Karpas-422 (cell line): ENCODE results near the gene LILRA5. TPM values are rescaled to one million over a fixed set of nuclear protein-coding genes. Genes with fewer than 3 reads are reported as not detected.

Experiments
- DNase-seq: peaks from one replicate; pipeline ENCODE4 v3.0.0-alpha.2; 2015
- H2AFZ ChIP-seq: fragments of 200-600 bp; sonication (generic); 2 replicates; pipeline ENCODE4 v1.6.1; 2014; ENCODE audit warnings: antibody characterized with exemption, low read length, mixed read lengths
- H3K27ac ChIP-seq: fragments of 200-600 bp; sonication (generic); 2 replicates; pipeline ENCODE4 v1.5.1; 2014; ENCODE audit warnings: mild to moderate bottlenecking, low read length, moderate library complexity
- H3K27me3 ChIP-seq: fragments of 200-600 bp; sonication (generic); 2 replicates; pipeline ENCODE4 v1.6.1; 2014; ENCODE audit warnings: low read length, mixed read lengths
- H3K36me3 ChIP-seq: fragments of 200-600 bp; sonication (generic); 2 replicates; pipeline ENCODE4 v1.6.1; 2014; ENCODE audit warnings: low read length, mixed read lengths; ENCODE audit not compliant: insufficient read depth
- H3K4me1 ChIP-seq: fragments of 200-600 bp; sonication (generic); 2 replicates; pipeline ENCODE4 v1.6.1; 2014; ENCODE audit warnings: mild to moderate bottlenecking, low read length, mixed read lengths
- H3K4me2 ChIP-seq: fragments of 200-600 bp; sonication (generic); 2 replicates; pipeline ENCODE4 v1.6.1; 2014; ENCODE audit warnings: low read length, low read depth, mild to moderate bottlenecking; ENCODE audit not compliant: poor library complexity, severe bottlenecking
- H3K4me3 ChIP-seq: fragments of 200-600 bp; sonication (generic); 2 replicates; pipeline ENCODE4 v1.5.1; 2014; ENCODE audit warnings: mild to moderate bottlenecking, antibody characterized with exemption, low read length, mixed read lengths
- H3K79me2 ChIP-seq: fragments of 200-600 bp; sonication (generic); 2 replicates; pipeline ENCODE4 v1.6.1; 2014; ENCODE audit warnings: mild to moderate bottlenecking, low read length, mixed read lengths
- H3K9ac ChIP-seq: fragments of 200-600 bp; sonication (generic); 2 replicates; pipeline ENCODE4 v1.6.0; 2014; ENCODE audit warnings: low read length
- H3K9me2 ChIP-seq: fragments of 200-600 bp; sonication (generic), shearing (Covaris generic); replicated peaks from 2 replicates; pipeline ENCODE4 v1.6.0; 2014; ENCODE audit warnings: mild to moderate bottlenecking, low read length, moderate library complexity; ENCODE audit not compliant: insufficient read depth
- H3K9me3 ChIP-seq: fragments of 300-700, 200-600 bp; sonication (generic); 2 replicates; pipeline ENCODE4 v1.6.1; 2014; ENCODE audit warnings: low read length, mixed read lengths
- H4K20me1 ChIP-seq: fragments of 200-600 bp; sonication (generic); 2 replicates; pipeline ENCODE4 v1.6.1; 2014; ENCODE audit warnings: mild to moderate bottlenecking, antibody characterized with exemption, low read length, low read depth; ENCODE audit not compliant: insufficient read depth
- total RNA-seq: library from RNA; depleted of rRNA; stranded (reverse); fragments of >200 nt; shearing (Covaris generic); gene quantifications from 2 replicates; pipeline ENCODE4 v1.2.3, GENCODE V29; 2014; ENCODE audit warnings: low replicate concordance

The LILRA5 gene
- total RNA-seq, 1 experiment from 2014 or later = not detected

- H3K9ac ChIP-seq = no peak overlapping the region
- peak; percentile 39 for DNase-seq
- H3K36me3 ChIP-seq = no peaks in the 10 kb centered on the region
- no peak overlapping the region for H2AFZ ChIP-seq
- no peaks in the 10 kb centered on the region for H3K9me3 ChIP-seq
- no peaks in the 10 kb centered on the region for H3K79me2 ChIP-seq
- no peak overlapping the region for H3K4me2 ChIP-seq
- peaks cover 21% of the 10 kb centered on the region for H3K4me1 ChIP-seq
- no peak overlapping the region for H3K4me3 ChIP-seq
- no peaks in the 10 kb centered on the region for H3K9me2 ChIP-seq
- no peak overlapping the region for H3K27ac ChIP-seq
- no peaks in the 10 kb centered on the region for H4K20me1 ChIP-seq
- 0 out of 2 replicates have a peak, but pooled peaks cover 2% of the 10 kb centered on the region for H3K27me3 ChIP-seq
These were observed 24.9 kb upstream of the LILRA5 start for GRCh38 chr19:54337858-54338230.

- H3K4me1 ChIP-seq = peaks cover 21% of the 10 kb centered on the region
- no peak overlapping the region for H3K4me2 ChIP-seq
- H3K27ac ChIP-seq = no peak overlapping the region
- 0 out of 2 replicates have a peak, but pooled peaks cover 2% of the 10 kb centered on the region for H3K27me3 ChIP-seq
- no peaks in the 10 kb centered on the region for H3K79me2 ChIP-seq
- H3K9me3 ChIP-seq = no peaks in the 10 kb centered on the region
- H3K9me2 ChIP-seq = no peaks in the 10 kb centered on the region
- no peak for DNase-seq
- H3K4me3 ChIP-seq = no peak overlapping the region
- H4K20me1 ChIP-seq = no peaks in the 10 kb centered on the region
- no peaks in the 10 kb centered on the region for H3K36me3 ChIP-seq
- H3K9ac ChIP-seq = no peak overlapping the region
- H2AFZ ChIP-seq = no peak overlapping the region
These were observed 24.2 kb upstream of the LILRA5 start for GRCh38 chr19:54336893-54337857.

GRCh38 chr19:54335979-54336892 is 23.3 kb upstream of the LILRA5 start:
- Histone ChIP-seq H3K4me2 (no peak overlapping the region), H3K79me2 (no peaks in the 10 kb centered on the region), H3K27me3 (0 out of 2 replicates have a peak, but pooled peaks cover 2% of the 10 kb centered on the region), H3K27ac (no peak overlapping the region), H3K4me1 (peaks cover 21% of the 10 kb centered on the region), H3K4me3 (no peak overlapping the region), H3K9me2 (no peaks in the 10 kb centered on the region), H3K9ac (no peak overlapping the region), H3K9me3 (no peaks in the 10 kb centered on the region), H4K20me1 (no peaks in the 10 kb centered on the region), H3K36me3 (no peaks in the 10 kb centered on the region), H2AFZ (no peak overlapping the region)
- DNase-seq = peak; percentile 40

- no peak overlapping the region for H2AFZ ChIP-seq
- H4K20me1 ChIP-seq = no peaks in the 10 kb centered on the region
- H3K4me2 ChIP-seq = no peak overlapping the region
- H3K27me3 ChIP-seq = 0 out of 2 replicates have a peak, but pooled peaks cover 2% of the 10 kb centered on the region
- H3K79me2 ChIP-seq = no peaks in the 10 kb centered on the region
- no peak overlapping the region for H3K27ac ChIP-seq
- H3K36me3 ChIP-seq = no peaks in the 10 kb centered on the region
- H3K4me3 ChIP-seq = no peak overlapping the region
- no peaks in the 10 kb centered on the region for H3K9me3 ChIP-seq
- no peaks in the 10 kb centered on the region for H3K9me2 ChIP-seq
- H3K4me1 ChIP-seq = peaks cover 14% of the 10 kb centered on the region
- peak; percentile 42 for DNase-seq
- no peak overlapping the region for H3K9ac ChIP-seq
These were observed 22.2 kb upstream of the LILRA5 start for GRCh38 chr19:54335164-54335563.

GRCh38 chr19:54333586-54334298 is 20.8 kb upstream of the LILRA5 start:
- H3K79me2 ChIP-seq = no peaks in the 10 kb centered on the region
- no peaks in the 10 kb centered on the region for H3K36me3 ChIP-seq
- H2AFZ ChIP-seq = no peak overlapping the region
- peak; percentile 41 for DNase-seq
- H3K4me3 ChIP-seq = no peak overlapping the region
- H3K9me3 ChIP-seq = no peaks in the 10 kb centered on the region
- peaks cover under 1% of the 10 kb centered on the region for H3K4me1 ChIP-seq
- H3K27ac ChIP-seq = no peak overlapping the region
- H3K4me2 ChIP-seq = no peak overlapping the region
- H3K27me3 ChIP-seq = 0 out of 2 replicates have a peak, but pooled peaks cover 2% of the 10 kb centered on the region
- H3K9ac ChIP-seq = no peak overlapping the region
- H3K9me2 ChIP-seq = no peaks in the 10 kb centered on the region
- H4K20me1 ChIP-seq = no peaks in the 10 kb centered on the region

GRCh38 chr19:54332149-54332548 is 19.2 kb upstream of the LILRA5 start:
- H3K9ac ChIP-seq = no peak overlapping the region
- no peaks in the 10 kb centered on the region for H3K9me2 ChIP-seq
- no peaks in the 10 kb centered on the region for H3K4me1 ChIP-seq
- H3K27me3 ChIP-seq = 0 out of 2 replicates have a peak, but pooled peaks cover 2% of the 10 kb centered on the region
- H3K27ac ChIP-seq = no peak overlapping the region
- H3K4me3 ChIP-seq = no peak overlapping the region
- H3K4me2 ChIP-seq = no peak overlapping the region
- H3K9me3 ChIP-seq = no peaks in the 10 kb centered on the region
- DNase-seq = no peak
- H3K79me2 ChIP-seq = no peaks in the 10 kb centered on the region
- no peaks in the 10 kb centered on the region for H4K20me1 ChIP-seq
- no peak overlapping the region for H2AFZ ChIP-seq
- H3K36me3 ChIP-seq = no peaks in the 10 kb centered on the region

- Histone ChIP-seq H3K9me3 (no peaks in the 10 kb centered on the region), H4K20me1 (no peaks in the 10 kb centered on the region), H3K9me2 (no peaks in the 10 kb centered on the region), H3K4me2 (no peak overlapping the region), H2AFZ (no peak overlapping the region), H3K36me3 (no peaks in the 10 kb centered on the region), H3K27me3 (0 out of 2 replicates have a peak, but pooled peaks cover 2% of the 10 kb centered on the region), H3K27ac (no peak overlapping the region), H3K4me1 (no peaks in the 10 kb centered on the region), H3K79me2 (no peaks in the 10 kb centered on the region), H3K4me3 (no peak overlapping the region), H3K9ac (no peak overlapping the region)
- DNase-seq = no peak
These were observed 18.7 kb upstream of the LILRA5 start for GRCh38 chr19:54331626-54332025.
